HepG2 (cell line): ENCODE data around the gene ERCC5.

Source experiments
- EED ChIP-seq: sonication (generic); formaldehyde crosslinking; IDR thresholded peaks from 2 replicates; pipeline ENCODE4 v1.5.0; 2020; ENCODE audit warnings: mild to moderate bottlenecking, missing genetic modification reagents
- GLI4 ChIP-seq: sonication (generic); formaldehyde crosslinking; IDR thresholded peaks from 2 replicates; pipeline ENCODE4 v1.5.1; 2020; ENCODE audit warnings: missing genetic modification reagents, mild to moderate bottlenecking, moderate library complexity, borderline replicate concordance
- POLR2A ChIP-seq, 2 experiments: IDR thresholded peaks; 2 replicates each; pipeline ENCODE4 v1.6.1; 2011; ENCODE audit warnings: low read depth in 2 of 2, low read length in 2 of 2, mild to moderate bottlenecking in 1 of 2, moderate library complexity in 1 of 2; ENCODE audit not compliant: insufficient read depth in 1 of 2
- ZMYM4 ChIP-seq: sonication (generic); formaldehyde crosslinking; IDR thresholded peaks from 2 replicates; pipeline ENCODE4 v1.8.1; 2023; ENCODE audit warnings: mild to moderate bottlenecking, missing genetic modification reagents
- ZXDC ChIP-seq: sonication (generic); formaldehyde crosslinking; IDR thresholded peaks from 2 replicates; pipeline ENCODE4 v1.5.0; 2020; ENCODE audit warnings: mild to moderate bottlenecking, missing genetic modification reagents

GRCh38 chr13:102825400-102825799 is 20.4 kb upstream of the ERCC5 start:
- no peak for TF ChIP-seq GLI4 (CRISPR knock-in tag)
- TF ChIP-seq POLR2A (IDR thresholded peaks at IDR 0.05; ENCODE audit: insufficient read depth in 1 of 2, low read depth in 2 of 2, low read length in 2 of 2): no peak
- TF ChIP-seq EED (CRISPR knock-in tag): no peak
- TF ChIP-seq ZXDC (CRISPR knock-in tag): no peak
- no peak for TF ChIP-seq ZMYM4 (CRISPR knock-in tag)
